Naive thymus-derived CD4-positive, alpha-beta T cell (primary cell): ENCODE data around the gene CCDC74A. TPM values are rescaled to one million over a fixed set of nuclear protein-coding genes. Genes with fewer than 3 reads are reported as not detected.
"Not testable (repeated sequence)": the region's sequence is repeated elsewhere in the genome, so short reads cannot be mapped to it uniquely, and the experiment has no call there.

Source experiments
- ATAC-seq: fragments of 150-1000 bp; cut with Tn5 transposase; 2 replicates; pipeline ENCODE4 v1.10.0; 2021; ENCODE audit warnings: mild to moderate bottlenecking, moderate library complexity
- CTCF ChIA-PET: fragments of 350-600 bp; sonication (Branson Sonifier 250); formaldehyde crosslinking; loops from one replicate; lab custom pipeline; 2021; ENCODE audit warnings: antibody characterized with exemption; lab: Charles Lee
- POLR2A ChIA-PET: fragments of 350-600 bp; sonication (Branson Sonifier 250); formaldehyde crosslinking; loops from one replicate; lab custom pipeline; 2021; ENCODE audit warnings: antibody characterized with exemption, inconsistent platforms; lab: Charles Lee
- DNase-seq, 9 donors: peaks; one replicate each; pipeline versions ENCODE4 v3.0.0 to v3.0.0-alpha.2; 2020 to 2022; ENCODE audit warnings: mixed read lengths in 1 of 9
- H3K27ac ChIP-seq: one replicate; pipeline ENCODE4 v1.7.0; 2013; ENCODE audit warnings: mild to moderate bottlenecking, low read depth, low read length, moderate library complexity
- H3K27me3 ChIP-seq, 2 donors: one replicate each; pipeline ENCODE4 v1.7.0; 2013; ENCODE audit warnings: low read length in 2 of 2, mild to moderate bottlenecking in 2 of 2, moderate library complexity in 2 of 2; ENCODE audit not compliant: control insufficient read depth in 2 of 2, insufficient read depth in 2 of 2
- H3K36me3 ChIP-seq, 3 experiments: 1 replicate in 2 of 3; 2 replicates in 1 of 3; pipeline ENCODE4 v1.7.0; 2013; ENCODE audit warnings: low read length in 3 of 3, mild to moderate bottlenecking in 3 of 3, moderate library complexity in 1 of 3; ENCODE audit not compliant: insufficient read depth in 3 of 3, control insufficient read depth in 2 of 3
- H3K4me1 ChIP-seq, 2 donors: one replicate each; pipeline ENCODE4 v1.7.0; 2013; ENCODE audit warnings: low read length in 2 of 2, mild to moderate bottlenecking in 2 of 2, moderate library complexity in 1 of 2; ENCODE audit not compliant: control insufficient read depth in 2 of 2, insufficient read depth in 2 of 2
- H3K4me3 ChIP-seq: 2 replicates; pipeline ENCODE4 v1.7.0; 2013; ENCODE audit warnings: mild to moderate bottlenecking, low read length
- H3K9me3 ChIP-seq, 3 experiments: 1 replicate in 2 of 3; 2 replicates in 1 of 3; pipeline ENCODE4 v1.7.0; 2013; ENCODE audit warnings: low read length in 3 of 3; ENCODE audit not compliant: control insufficient read depth in 2 of 3
- H3K27ac Mint-ChIP-seq, 9 donors: one replicate each; pipeline ENCODE4 v1.8.0; 2020 to 2022; ENCODE audit warnings: mixed read lengths in 9 of 9, mild to moderate bottlenecking in 8 of 9, moderate library complexity in 5 of 9, inconsistent platforms in 2 of 9
- H3K27me3 Mint-ChIP-seq, 5 donors: one replicate each; pipeline ENCODE4 v1.8.0; 2021 to 2022; ENCODE audit warnings: mixed read lengths in 5 of 5, mild to moderate bottlenecking in 1 of 5
- H3K36me3 Mint-ChIP-seq, 5 donors: one replicate each; pipeline ENCODE4 v1.8.0; 2020 to 2022; ENCODE audit warnings: mixed read lengths in 5 of 5, mild to moderate bottlenecking in 3 of 5, inconsistent platforms in 1 of 5
- H3K4me1 Mint-ChIP-seq, 7 donors: one replicate each; pipeline ENCODE4 v1.8.0; 2020 to 2022; ENCODE audit warnings: mixed read lengths in 7 of 7, mild to moderate bottlenecking in 3 of 7, inconsistent platforms in 1 of 7
- H3K4me3 Mint-ChIP-seq, 10 donors: one replicate each; pipeline ENCODE4 v1.8.0; 2020 to 2022; ENCODE audit warnings: mild to moderate bottlenecking in 10 of 10, mixed read lengths in 10 of 10, moderate library complexity in 6 of 10, inconsistent platforms in 2 of 10
- H3K9me3 Mint-ChIP-seq, 11 donors: one replicate each; pipeline ENCODE4 v1.8.0; 2020 to 2022; ENCODE audit warnings: mixed read lengths in 11 of 11, mild to moderate bottlenecking in 4 of 11, inconsistent platforms in 1 of 11, moderate library complexity in 1 of 11
- intact Hi-C, 2 donors: fragments of 100-400 bp; cut with micrococcal nuclease; formaldehyde crosslinking; loops; one replicate each; pipeline ENCODE4 v1.15.1; 2023
- polyA plus RNA-seq, 2 donors: library from polyadenylated mRNA; unstranded; fragments of 300-500 nt; fragmentation: Illumina TruSeq; gene quantifications; one replicate each; pipeline ENCODE4 v1.2.3, GENCODE V29; 2021
- total RNA-seq, 6 experiments: library from RNA in 5 of 6; stranded (reverse) in 5 of 6; gene quantifications; 1 replicate in 5 of 6; 2 replicates in 1 of 6; pipeline ENCODE4 v1.2.3 and lab custom pipeline; 2021 to 2026

Gene CCDC74A
- 1 to 10 TPM in 1 of 5 experiments, under 1 TPM in 3, not detected in 1; 0.38 to 2.4 (median 0.71) TPM for total RNA-seq
- not detected for polyA plus RNA-seq
- total RNA-seq (lab: John Stamatoyannopoulos, UW) = 1.2 reads per million

- H3K36me3 ChIP-seq, H3K36me3 Mint-ChIP-seq, H3K9me3 Mint-ChIP-seq, H3K27me3 ChIP-seq, H3K4me1 ChIP-seq, H3K27me3 Mint-ChIP-seq, H3K9me3 ChIP-seq, CTCF ChIA-PET: not testable (repeated sequence)
- POLR2A ChIA-PET = interaction anchor here (0.7 to 1.4 kb wide), 2 partner anchors 22 to 35 kb away, joined by 3 read pairs; partner anchors contain the start of gene MZT2A
- Mint-ChIP-seq H3K4me3 (peak within 1 kb of the TSS; percentile 83 to 91 (median 88)), H3K4me1 (peaks cover 0 to 15% (median 6%) of the 10 kb centered on the region in 7 donors), H3K27ac (peak within 1 kb of the TSS; percentile 33 to 88 (median 77))
- DNase-seq (peak; percentile 70 to 85 (median 74)), ATAC-seq (peak; percentile 91)
- intact Hi-C loops = loop anchor here (1.0 to 10.0 kb wide), 3 partner anchors 35 to 147 kb away; partner anchors contain the start of gene MZT2A (in 2 of the 2)
- H3K27ac ChIP-seq = peak within 1 kb of the TSS; percentile 35
- peak within 1 kb of the TSS; percentile 27 for H3K4me3 ChIP-seq
Measured at GRCh38 chr2:131527131-131528001, at the start of gene CCDC74A. TSS of gene CCDC74A (plus strand) at chr2:131527888. CDS start at chr2:131527971, 83 bp downstream.

GRCh38 chr2:131478074-131478849, 49.4 kb upstream of the CCDC74A start:
- intact Hi-C loops, DNase-seq, POLR2A ChIA-PET: not testable (repeated sequence)

DNA sequence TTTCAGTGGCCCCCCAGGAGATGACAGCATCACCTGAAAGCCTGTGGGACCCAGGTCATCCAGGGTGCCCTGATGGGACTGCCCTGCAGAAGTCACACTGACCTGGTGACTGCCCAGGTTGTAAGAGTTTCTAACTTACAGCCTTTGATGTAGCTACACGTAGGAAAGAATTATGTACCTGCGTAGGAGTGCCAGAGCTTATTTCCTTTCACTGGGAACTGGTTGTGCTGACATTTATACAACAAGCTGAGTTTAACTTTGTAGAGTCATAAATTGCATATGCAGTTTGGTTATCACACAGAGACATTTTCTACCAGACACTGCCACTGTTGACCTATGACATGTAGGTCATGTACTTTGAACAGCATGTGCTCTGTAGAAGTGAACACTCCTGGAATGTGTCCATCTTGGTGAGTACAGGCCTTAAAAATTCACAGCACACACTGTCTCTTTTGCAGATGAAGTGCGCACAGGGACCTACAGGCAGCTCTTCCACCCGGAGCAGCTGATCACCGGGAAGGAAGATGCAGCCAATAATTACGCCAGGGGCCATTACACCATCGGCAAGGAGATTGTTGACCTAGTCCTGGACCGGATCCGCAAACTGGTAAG, 48.7 kb upstream of the CCDC74A start:
- H3K9me3 Mint-ChIP-seq, ATAC-seq, H3K27me3 ChIP-seq, CTCF ChIA-PET, POLR2A ChIA-PET, H3K36me3 ChIP-seq, H3K4me1 Mint-ChIP-seq, H3K27ac ChIP-seq, H3K27ac Mint-ChIP-seq, H3K4me3 ChIP-seq, H3K27me3 Mint-ChIP-seq, H3K4me3 Mint-ChIP-seq, intact Hi-C loops, H3K4me1 ChIP-seq, H3K9me3 ChIP-seq, DNase-seq: not testable (repeated sequence)
- peaks cover 0 to 15% (median 4%) of the 10 kb centered on the region in 5 donors for H3K36me3 Mint-ChIP-seq

More at GRCh38 chr2:131478074-131478849, 49.4 kb upstream of the CCDC74A start:
- H3K36me3 ChIP-seq, H3K9me3 Mint-ChIP-seq, H3K4me1 ChIP-seq, CTCF ChIA-PET, H3K27ac ChIP-seq, H3K27me3 Mint-ChIP-seq, H3K27ac Mint-ChIP-seq, H3K27me3 ChIP-seq, H3K9me3 ChIP-seq, H3K4me3 ChIP-seq, H3K4me3 Mint-ChIP-seq, H3K4me1 Mint-ChIP-seq, ATAC-seq: not testable (repeated sequence)
- peaks cover 0 to 15% (median 4%) of the 10 kb centered on the region in 5 donors for H3K36me3 Mint-ChIP-seq

- intact Hi-C loops, H3K27me3 Mint-ChIP-seq, H3K4me3 ChIP-seq, H3K4me1 Mint-ChIP-seq, H3K9me3 Mint-ChIP-seq, ATAC-seq, H3K4me3 Mint-ChIP-seq, POLR2A ChIA-PET, H3K27ac ChIP-seq, H3K9me3 ChIP-seq, CTCF ChIA-PET, H3K27ac Mint-ChIP-seq, DNase-seq, H3K4me1 ChIP-seq, H3K36me3 ChIP-seq, H3K27me3 ChIP-seq: not testable (repeated sequence)
- H3K36me3 Mint-ChIP-seq = peaks cover 0 to 15% (median 4%) of the 10 kb centered on the region in 5 donors
Measured at GRCh38 chr2:131480351-131480750, 47.3 kb upstream of the CCDC74A start.

DNA sequence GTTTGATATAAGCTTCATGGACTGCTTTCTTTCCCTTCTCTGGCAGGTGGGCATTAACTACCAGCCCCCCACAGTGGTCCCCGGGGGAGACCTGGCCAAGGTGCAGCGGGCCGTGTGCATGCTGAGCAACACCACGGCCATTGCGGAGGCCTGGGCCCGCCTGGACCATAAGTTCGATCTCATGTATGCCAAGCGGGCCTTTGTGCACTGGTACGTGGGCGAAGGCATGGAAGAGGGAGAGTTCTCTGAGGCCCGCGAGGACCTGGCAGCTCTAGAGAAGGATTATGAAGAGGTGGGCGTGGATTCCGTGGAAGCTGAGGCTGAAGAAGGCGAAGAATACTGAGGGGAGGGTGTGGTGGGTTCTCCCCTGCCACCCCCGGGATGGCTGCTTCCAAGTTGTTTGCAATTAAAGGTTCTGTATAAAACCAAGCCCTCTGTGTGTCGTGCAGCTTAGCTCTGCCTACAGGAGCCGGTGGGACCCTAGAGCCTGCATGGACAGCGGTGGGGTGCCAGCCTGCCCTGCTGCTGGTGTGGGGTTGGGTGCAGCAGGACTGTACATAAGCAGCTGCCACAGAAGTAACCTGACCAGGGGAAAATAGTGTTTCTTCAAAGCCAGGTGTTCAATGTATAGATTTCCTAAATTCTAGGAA, 45.1 kb upstream of the CCDC74A start:
- H3K4me3 Mint-ChIP-seq, H3K27ac Mint-ChIP-seq, H3K36me3 ChIP-seq, H3K4me1 Mint-ChIP-seq, H3K9me3 ChIP-seq, ATAC-seq, DNase-seq, H3K4me3 ChIP-seq, H3K9me3 Mint-ChIP-seq, POLR2A ChIA-PET, H3K4me1 ChIP-seq, H3K27ac ChIP-seq, CTCF ChIA-PET, H3K27me3 Mint-ChIP-seq, H3K27me3 ChIP-seq, intact Hi-C loops: not testable (repeated sequence)
- peaks cover 0 to 15% (median 2%) of the 10 kb centered on the region in 5 donors for H3K36me3 Mint-ChIP-seq
